ENCODE results near the gene SCAMP4. TPM values are rescaled to one million over a fixed set of nuclear protein-coding genes. Genes with fewer than 3 reads are reported as not detected.

The SCAMP4 gene
- total RNA-seq, 1 experiment from 2014 or later = 81.3 TPM

DNA sequence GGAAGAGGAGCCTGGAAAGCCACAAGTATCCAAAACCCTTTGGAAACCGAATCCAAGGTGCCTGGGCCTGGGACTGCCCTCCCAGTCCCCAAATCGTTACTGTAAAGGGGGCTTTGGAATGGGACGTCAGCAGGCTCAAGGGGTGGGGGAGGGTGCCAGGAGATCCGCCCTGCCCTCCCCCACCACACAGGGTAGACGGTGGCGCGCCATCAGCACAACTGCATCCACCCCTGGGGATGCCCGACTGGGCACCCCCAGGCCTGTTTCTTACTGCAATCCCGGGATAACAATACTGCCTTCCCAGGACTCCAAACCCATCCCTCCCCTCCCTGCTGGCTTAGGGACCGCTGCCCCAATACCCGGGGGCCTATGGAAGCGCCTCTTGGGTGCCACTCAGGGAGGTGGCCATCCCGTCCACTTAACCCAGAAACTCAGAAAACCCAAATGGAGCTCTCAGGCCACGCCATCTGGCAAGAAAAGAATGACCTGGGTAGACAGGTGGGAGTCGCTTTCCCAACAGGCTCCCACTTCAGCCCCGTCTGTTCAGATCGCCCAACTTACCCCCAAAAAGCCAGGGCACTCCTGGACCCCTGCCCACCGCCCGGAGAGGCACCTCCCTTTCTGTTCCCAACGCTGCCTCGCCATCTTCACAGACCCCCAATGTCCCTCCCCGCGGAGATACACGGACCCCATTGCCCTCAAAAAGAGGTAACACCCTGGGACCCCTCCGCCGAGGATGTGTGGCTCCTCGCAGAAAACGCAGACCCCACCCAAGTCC lies 44.2 kb upstream of the SCAMP4 start:
- ChIA-PET CTCF (interaction anchor here (1.1 kb wide), 1 partner anchor 12 kb away, joined by 4 read pairs; the partner anchor contains the start of gene REXO1), POLR2A (no interaction called here)
- H3K9me3 Mint-ChIP-seq = no peaks in the 10 kb centered on the region
- DNase-seq (ENCODE audit: low spot score) (no peak), ATAC-seq (no peak)
- no peaks in the 10 kb centered on the region for H3K36me3 Mint-ChIP-seq
- TF ChIP-seq ATF2 (CRISPR knock-in tag; IDR thresholded peaks at IDR 0.05; ENCODE audit: borderline replicate concordance, low read depth) (no peak), FOXP1 (CRISPR knock-in tag; IDR thresholded peaks at IDR 0.05; ENCODE audit: borderline replicate concordance) (no peak), SP1 (CRISPR knock-in tag; conservative IDR thresholded peaks at IDR 0.05) (no peak), TCF7 (CRISPR knock-in tag; IDR thresholded peaks at IDR 0.05; ENCODE audit: low read depth) (no peak), ZMAT4 (CRISPR knock-in tag; IDR thresholded peaks at IDR 0.05) (no peak), ESRRA (CRISPR knock-in tag; IDR thresholded peaks at IDR 0.05; ENCODE audit: borderline replicate concordance) (no peak), E2F5 (CRISPR knock-in tag; IDR thresholded peaks at IDR 0.05) (no peak), OVOL2 (CRISPR knock-in tag; IDR thresholded peaks at IDR 0.05; ENCODE audit: borderline replicate concordance) (no peak), E2F4 (CRISPR knock-in tag; IDR thresholded peaks at IDR 0.05; ENCODE audit: borderline replicate concordance, low read depth) (no peak), ZNF121 (CRISPR knock-in tag; IDR thresholded peaks at IDR 0.05) (no peak), FOXK1 (CRISPR knock-in tag; IDR thresholded peaks at IDR 0.05) (no peak), ZNF423 (CRISPR knock-in tag; IDR thresholded peaks at IDR 0.05) (no peak), MYBL2 (CRISPR knock-in tag; IDR thresholded peaks at IDR 0.05) (no peak), EMX1 (CRISPR knock-in tag; IDR thresholded peaks at IDR 0.05) (no peak), NR3C1 (CRISPR knock-in tag; conservative IDR thresholded peaks at IDR 0.05; ENCODE audit: low read depth) (no peak), ZNF416 (CRISPR knock-in tag; IDR thresholded peaks at IDR 0.05) (no peak), TEAD4 (CRISPR knock-in tag; IDR thresholded peaks at IDR 0.05) (no peak)
- TF ChIP-seq, protein P1, sequence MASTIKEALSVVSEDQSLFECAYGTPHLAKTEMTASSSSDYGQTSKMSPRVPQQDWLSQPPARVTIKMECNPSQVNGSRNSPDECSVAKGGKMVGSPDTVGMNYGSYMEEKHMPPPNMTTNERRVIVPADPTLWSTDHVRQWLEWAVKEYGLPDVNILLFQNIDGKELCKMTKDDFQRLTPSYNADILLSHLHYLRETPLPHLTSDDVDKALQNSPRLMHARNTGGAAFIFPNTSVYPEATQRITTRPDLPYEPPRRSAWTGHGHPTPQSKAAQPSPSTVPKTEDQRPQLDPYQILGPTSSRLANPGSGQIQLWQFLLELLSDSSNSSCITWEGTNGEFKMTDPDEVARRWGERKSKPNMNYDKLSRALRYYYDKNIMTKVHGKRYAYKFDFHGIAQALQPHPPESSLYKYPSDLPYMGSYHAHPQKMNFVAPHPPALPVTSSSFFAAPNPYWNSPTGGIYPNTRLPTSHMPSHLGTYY (CRISPR knock-in tag; IDR thresholded peaks at IDR 0.05) = no peak
- TF ChIP-seq, protein P2, sequence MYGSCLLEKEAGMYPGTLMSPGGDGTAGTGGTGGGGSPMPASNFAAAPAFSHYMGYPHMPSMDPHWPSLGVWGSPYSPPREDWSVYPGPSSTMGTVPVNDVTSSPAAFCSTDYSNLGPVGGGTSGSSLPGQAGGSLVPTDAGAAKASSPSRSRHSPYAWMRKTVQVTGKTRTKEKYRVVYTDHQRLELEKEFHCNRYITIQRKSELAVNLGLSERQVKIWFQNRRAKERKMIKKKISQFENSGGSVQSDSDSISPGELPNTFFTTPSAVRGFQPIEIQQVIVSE (CRISPR knock-in tag; IDR thresholded peaks at IDR 0.05; ENCODE audit: borderline replicate concordance) = no peak
- H3K4me1 Mint-ChIP-seq = peaks cover 30% of the 10 kb centered on the region
- no peak overlapping the region for H3K27ac Mint-ChIP-seq
- H3K4me3 Mint-ChIP-seq = peak overlapping the region; percentile 84
- peaks cover 11% of the 10 kb centered on the region for H3K27me3 Mint-ChIP-seq (ENCODE audit: low read depth)

DNA sequence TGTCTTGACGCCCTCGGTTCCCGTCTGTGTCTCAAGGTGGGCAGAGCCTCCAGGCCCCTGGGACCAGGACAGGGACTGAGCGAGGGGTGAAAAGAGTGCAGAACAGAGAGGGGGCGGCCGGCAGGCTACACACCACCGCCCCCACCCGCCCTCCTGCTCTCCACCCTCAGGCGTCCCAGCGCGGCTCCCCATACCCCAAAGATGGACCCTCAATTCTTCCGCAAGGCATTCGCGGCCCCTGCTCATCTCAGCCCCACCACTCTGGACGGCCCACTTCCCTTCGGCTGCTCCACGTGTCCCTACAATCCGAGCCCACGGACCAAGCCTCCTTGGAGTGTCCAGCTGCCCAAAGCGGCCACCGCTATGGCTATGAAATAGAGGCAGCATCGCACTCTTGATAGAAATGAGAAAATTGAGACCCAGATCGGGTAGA lies 43.6 kb upstream of the SCAMP4 start:
- ChIA-PET POLR2A (no interaction called here), CTCF (interaction anchor here (1.1 kb wide), 1 partner anchor 13 kb away, joined by 4 read pairs; the partner anchor contains the start of gene REXO1)
- Mint-ChIP-seq H3K27ac (no peak overlapping the region), H3K27me3 (ENCODE audit: low read depth) (peaks cover 11% of the 10 kb centered on the region), H3K4me1 (peaks cover 26% of the 10 kb centered on the region), H3K36me3 (no peaks in the 10 kb centered on the region), H3K9me3 (no peaks in the 10 kb centered on the region), H3K4me3 (peak overlapping the region; percentile 84)
- DNase-seq (ENCODE audit: low spot score) = no peak
- ATAC-seq = no peak
- TF ChIP-seq JUN (CRISPR knock-in tag; IDR thresholded peaks at IDR 0.05) = no peak
- no peak for TF ChIP-seq ZBTB21 (CRISPR knock-in tag; IDR thresholded peaks at IDR 0.05; ENCODE audit: borderline replicate concordance)
- TF ChIP-seq ZNF121 (CRISPR knock-in tag; IDR thresholded peaks at IDR 0.05) = no peak
- TF ChIP-seq SMAD4 (CRISPR knock-in tag; IDR thresholded peaks at IDR 0.05) = no peak
- TF ChIP-seq E2F5 (CRISPR knock-in tag; IDR thresholded peaks at IDR 0.05) = no peak
- TF ChIP-seq TCF7 (CRISPR knock-in tag; IDR thresholded peaks at IDR 0.05; ENCODE audit: low read depth) = no peak
- TF ChIP-seq, protein P3, sequence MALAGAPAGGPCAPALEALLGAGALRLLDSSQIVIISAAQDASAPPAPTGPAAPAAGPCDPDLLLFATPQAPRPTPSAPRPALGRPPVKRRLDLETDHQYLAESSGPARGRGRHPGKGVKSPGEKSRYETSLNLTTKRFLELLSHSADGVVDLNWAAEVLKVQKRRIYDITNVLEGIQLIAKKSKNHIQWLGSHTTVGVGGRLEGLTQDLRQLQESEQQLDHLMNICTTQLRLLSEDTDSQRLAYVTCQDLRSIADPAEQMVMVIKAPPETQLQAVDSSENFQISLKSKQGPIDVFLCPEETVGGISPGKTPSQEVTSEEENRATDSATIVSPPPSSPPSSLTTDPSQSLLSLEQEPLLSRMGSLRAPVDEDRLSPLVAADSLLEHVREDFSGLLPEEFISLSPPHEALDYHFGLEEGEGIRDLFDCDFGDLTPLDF (CRISPR knock-in tag; IDR thresholded peaks at IDR 0.05) = no peak
- TF ChIP-seq MXD4 (CRISPR knock-in tag; IDR thresholded peaks at IDR 0.05; ENCODE audit: borderline replicate concordance) = no peak
- no peak for TF ChIP-seq ZNF138 (CRISPR knock-in tag; conservative IDR thresholded peaks at IDR 0.05)
- no peak for TF ChIP-seq CREB1 (CRISPR knock-in tag; IDR thresholded peaks at IDR 0.05)
- no peak for TF ChIP-seq NR2C2 (CRISPR knock-in tag; IDR thresholded peaks at IDR 0.05)
- TF ChIP-seq CBFB (CRISPR knock-in tag; IDR thresholded peaks at IDR 0.05; ENCODE audit: low read depth) = no peak
